ENCODE data around the gene PKD1L1.

GRCh38 chr7:47816647-47817046 is 131.6 kb downstream of the PKD1L1 start:
- no peak for TF ChIP-seq CTCF (tag by site-specific recombination; IDR thresholded peaks at IDR 0.05)
- TF ChIP-seq KLF7 (tag by site-specific recombination; IDR thresholded peaks at IDR 0.05; ENCODE audit: borderline replicate concordance), result no peak
- TF ChIP-seq ZNF449 (tag by site-specific recombination; IDR thresholded peaks at IDR 0.05), result no peak
- no peak for TF ChIP-seq KLF17 (tag by site-specific recombination; IDR thresholded peaks at IDR 0.05)
- TF ChIP-seq ATF2 (tag by site-specific recombination; IDR thresholded peaks at IDR 0.05; ENCODE audit: low read depth), result no peak
- no peak for TF ChIP-seq ZNF274 (IDR thresholded peaks at IDR 0.05; ENCODE audit: low read length)
- TF ChIP-seq ZNF274 (tag by site-specific recombination; IDR thresholded peaks at IDR 0.05; ENCODE audit: borderline replicate concordance), result no peak
- TF ChIP-seq ZNF121 (tag by site-specific recombination; IDR thresholded peaks at IDR 0.05), result no peak
- TF ChIP-seq ZNF792 (tag by site-specific recombination; IDR thresholded peaks at IDR 0.05), result no peak
- no peak for TF ChIP-seq ZNF843 (tag by site-specific recombination; IDR thresholded peaks at IDR 0.05)
- TF ChIP-seq YY1 (tag by site-specific recombination; IDR thresholded peaks at IDR 0.05), result no peak
- TF ChIP-seq TSHZ1 (tag by site-specific recombination; IDR thresholded peaks at IDR 0.05; ENCODE audit: borderline replicate concordance), result no peak

Data from HEK293 (cell line).